ENCODE measurements around the gene ENAH. TPM values are rescaled to one million over a fixed set of nuclear protein-coding genes. Genes with fewer than 3 reads are reported as not detected.
A peak's percentile ranks its signal among the peaks of the same experiment; 100 is the strongest.

ENAH gene
- total RNA-seq, 1 donor from 2014 or later = 179 TPM

DNA sequence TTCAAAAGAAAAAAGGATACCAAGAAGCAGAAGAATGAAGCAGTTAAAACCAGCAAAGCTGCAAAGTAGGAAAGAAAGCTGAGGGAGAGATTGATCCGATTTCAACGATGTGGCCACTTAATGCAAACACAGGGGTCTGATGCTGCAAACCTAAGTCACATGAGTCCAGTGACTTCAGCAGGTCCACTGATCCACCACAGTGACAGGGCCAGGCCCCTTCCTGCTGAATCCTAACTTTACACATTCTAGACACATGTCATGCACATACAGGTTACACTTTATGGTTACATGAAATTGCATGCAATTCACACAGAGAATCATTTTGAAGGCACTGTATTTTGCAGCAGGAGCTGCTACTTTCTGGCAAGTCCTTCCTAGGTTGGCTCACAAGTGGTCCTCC lies 166.1 kb downstream of the ENAH start:
- DNase-seq (ENCODE audit: low read depth, low spot score) = no peak
- H3K9me3 Mint-ChIP-seq = no peaks in the 10 kb centered on the region
- no peak overlapping the region for H3K27ac Mint-ChIP-seq (ENCODE audit: unreplicated experiment)
- H3K4me1 Mint-ChIP-seq = peaks cover 16% of the 10 kb centered on the region
- H3K4me3 Mint-ChIP-seq = no peak overlapping the region
- peaks cover 6% of the 10 kb centered on the region for H3K27me3 Mint-ChIP-seq (ENCODE audit: low read depth)
- TF ChIP-seq, protein P1, sequence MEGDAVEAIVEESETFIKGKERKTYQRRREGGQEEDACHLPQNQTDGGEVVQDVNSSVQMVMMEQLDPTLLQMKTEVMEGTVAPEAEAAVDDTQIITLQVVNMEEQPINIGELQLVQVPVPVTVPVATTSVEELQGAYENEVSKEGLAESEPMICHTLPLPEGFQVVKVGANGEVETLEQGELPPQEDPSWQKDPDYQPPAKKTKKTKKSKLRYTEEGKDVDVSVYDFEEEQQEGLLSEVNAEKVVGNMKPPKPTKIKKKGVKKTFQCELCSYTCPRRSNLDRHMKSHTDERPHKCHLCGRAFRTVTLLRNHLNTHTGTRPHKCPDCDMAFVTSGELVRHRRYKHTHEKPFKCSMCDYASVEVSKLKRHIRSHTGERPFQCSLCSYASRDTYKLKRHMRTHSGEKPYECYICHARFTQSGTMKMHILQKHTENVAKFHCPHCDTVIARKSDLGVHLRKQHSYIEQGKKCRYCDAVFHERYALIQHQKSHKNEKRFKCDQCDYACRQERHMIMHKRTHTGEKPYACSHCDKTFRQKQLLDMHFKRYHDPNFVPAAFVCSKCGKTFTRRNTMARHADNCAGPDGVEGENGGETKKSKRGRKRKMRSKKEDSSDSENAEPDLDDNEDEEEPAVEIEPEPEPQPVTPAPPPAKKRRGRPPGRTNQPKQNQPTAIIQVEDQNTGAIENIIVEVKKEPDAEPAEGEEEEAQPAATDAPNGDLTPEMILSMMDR (conservative IDR thresholded peaks at IDR 0.05) = no peak
- H3K36me3 Mint-ChIP-seq (ENCODE audit: low read depth) = peaks cover 2% of the 10 kb centered on the region

DNA sequence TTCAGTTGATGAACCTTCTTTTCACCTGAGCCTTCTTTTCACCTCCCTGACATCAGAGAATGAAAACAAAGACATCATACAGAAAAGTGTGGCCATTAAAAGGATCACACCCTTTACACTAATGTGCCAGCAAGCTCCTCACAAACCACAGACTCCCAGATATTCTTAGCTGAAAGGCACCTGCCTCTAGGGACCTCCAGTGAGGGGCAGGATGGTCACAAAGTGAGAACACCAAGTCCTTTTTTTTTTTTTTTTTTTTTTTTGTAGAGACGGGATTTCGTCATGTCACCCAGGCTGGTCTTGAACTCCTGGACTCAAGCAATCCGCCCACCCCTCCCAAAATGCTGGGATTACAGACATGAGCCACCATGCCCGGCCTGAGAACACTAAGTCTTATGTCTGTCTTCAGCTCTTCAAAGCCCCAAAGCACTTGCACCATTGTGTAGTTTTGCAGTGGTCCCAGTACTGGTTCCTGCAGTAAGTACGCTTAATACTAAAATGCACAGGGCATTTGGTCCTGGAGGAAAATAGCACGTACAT lies 166.9 kb downstream of the ENAH start:
- Mint-ChIP-seq H3K4me3 (no peak overlapping the region), H3K36me3 (ENCODE audit: low read depth) (peaks cover 2% of the 10 kb centered on the region), H3K27me3 (ENCODE audit: low read depth) (peaks cover 9% of the 10 kb centered on the region), H3K27ac (ENCODE audit: unreplicated experiment) (no peak overlapping the region), H3K4me1 (peaks cover 16% of the 10 kb centered on the region), H3K9me3 (no peaks in the 10 kb centered on the region)
- DNase-seq (ENCODE audit: low read depth, low spot score) = no peak
- TF ChIP-seq, protein P1 (conservative IDR thresholded peaks at IDR 0.05) = no peak

DNA sequence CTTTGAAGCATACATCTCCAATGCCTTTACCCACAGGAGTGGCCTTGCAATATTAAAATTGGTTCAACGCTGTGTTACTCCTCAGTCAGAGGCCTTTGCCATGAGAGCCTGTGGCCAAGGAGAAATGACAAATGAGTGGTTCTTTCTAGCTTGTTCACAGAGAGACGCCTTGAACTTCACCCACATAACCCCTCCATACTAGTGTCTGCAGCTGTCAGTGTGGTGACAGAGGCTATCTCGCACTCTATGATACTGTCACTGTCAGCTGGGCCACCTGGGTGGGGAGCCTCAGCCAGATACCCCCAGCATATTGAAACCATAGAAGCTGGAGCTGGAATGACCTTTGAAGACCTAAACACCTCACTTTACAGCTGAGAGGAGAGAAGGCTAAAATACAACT lies 167.7 kb downstream of the ENAH start:
- peaks cover 2% of the 10 kb centered on the region for H3K36me3 Mint-ChIP-seq (ENCODE audit: low read depth)
- no peaks in the 10 kb centered on the region for H3K9me3 Mint-ChIP-seq
- peaks cover 12% of the 10 kb centered on the region for H3K27me3 Mint-ChIP-seq (ENCODE audit: low read depth)
- no peak for DNase-seq (ENCODE audit: low read depth, low spot score)
- H3K27ac Mint-ChIP-seq (ENCODE audit: unreplicated experiment) = no peak overlapping the region
- TF ChIP-seq, protein P1 (conservative IDR thresholded peaks at IDR 0.05) = no peak
- no peak overlapping the region for H3K4me3 Mint-ChIP-seq
- H3K4me1 Mint-ChIP-seq = peaks cover 16% of the 10 kb centered on the region

DNA sequence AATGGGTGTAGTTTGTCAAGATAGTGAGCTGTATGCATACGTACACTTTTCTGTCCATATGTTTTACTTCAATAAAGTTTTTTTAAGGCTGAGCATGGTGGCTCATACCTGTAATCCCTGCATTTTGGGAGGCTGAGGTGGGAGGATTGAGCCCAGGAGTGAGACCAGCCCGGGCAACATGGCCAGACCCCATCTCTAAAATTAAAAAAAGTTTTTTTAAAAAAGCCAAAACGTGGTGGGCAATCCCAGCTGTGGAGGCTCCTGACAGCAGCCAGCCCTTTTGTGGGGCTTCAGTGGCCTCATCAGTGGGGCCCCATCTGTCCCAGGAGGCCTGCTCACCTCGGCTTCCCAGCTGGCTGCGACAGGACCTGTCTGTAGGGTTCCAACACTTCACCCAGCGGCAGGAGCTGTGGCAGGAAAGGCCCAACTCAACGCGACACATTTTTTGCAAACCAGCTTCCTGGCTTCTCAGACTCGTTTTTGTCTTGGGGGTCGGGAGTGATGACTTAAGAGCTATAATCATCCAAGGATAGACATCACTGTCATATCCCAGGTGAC lies 168.2 kb downstream of the ENAH start:
- DNase-seq (ENCODE audit: low read depth, low spot score) = no peak
- TF ChIP-seq, protein P1 (conservative IDR thresholded peaks at IDR 0.05) = no peak
- peaks cover 12% of the 10 kb centered on the region for H3K27me3 Mint-ChIP-seq (ENCODE audit: low read depth)
- H3K9me3 Mint-ChIP-seq = no peaks in the 10 kb centered on the region
- no peak overlapping the region for H3K27ac Mint-ChIP-seq (ENCODE audit: unreplicated experiment)
- peaks cover 2% of the 10 kb centered on the region for H3K36me3 Mint-ChIP-seq (ENCODE audit: low read depth)
- H3K4me3 Mint-ChIP-seq = no peak overlapping the region
- H3K4me1 Mint-ChIP-seq = peaks cover 16% of the 10 kb centered on the region

DNA sequence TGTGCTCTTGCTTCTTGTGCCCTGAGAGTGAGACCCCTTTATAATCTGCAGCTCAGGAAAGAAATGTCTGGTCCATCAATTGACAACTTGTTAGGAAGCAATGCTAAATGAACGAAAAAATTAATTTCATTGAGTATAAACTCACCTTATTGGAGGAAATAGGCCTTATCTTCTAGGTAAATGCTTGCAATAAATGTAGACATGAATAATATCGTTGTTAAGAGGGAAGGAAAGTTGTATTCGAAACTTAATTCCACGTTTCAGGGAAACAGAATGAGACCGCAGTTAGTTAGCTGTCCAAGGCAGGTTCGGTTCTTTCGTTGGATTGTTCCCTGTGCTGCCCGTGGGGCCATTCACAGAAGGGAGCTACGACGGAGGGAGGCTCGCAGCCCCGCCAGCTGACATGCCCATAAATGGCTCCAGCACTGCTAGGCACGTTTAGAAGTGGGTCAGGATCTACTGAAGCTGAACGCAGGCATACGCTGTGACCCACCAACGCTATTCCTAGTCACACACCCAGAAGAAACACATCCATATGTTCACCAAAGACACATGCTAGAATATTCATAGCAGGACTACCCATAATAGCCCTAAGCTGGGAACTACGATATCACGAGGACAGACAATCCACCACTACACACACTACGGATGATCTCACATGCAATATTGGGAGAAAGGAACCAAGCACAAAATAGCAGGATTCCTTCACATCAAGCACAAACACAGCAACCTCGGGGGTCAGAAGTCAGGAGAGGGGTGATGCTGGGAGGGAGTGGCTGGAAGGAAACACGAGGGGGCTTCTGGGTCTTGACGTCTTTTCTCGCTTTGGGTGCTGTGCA lies 168.9 kb downstream of the ENAH start:
- peaks cover 13% of the 10 kb centered on the region for H3K4me1 Mint-ChIP-seq
- H3K27me3 Mint-ChIP-seq (ENCODE audit: low read depth) = peaks cover 12% of the 10 kb centered on the region
- TF ChIP-seq, protein P1 (conservative IDR thresholded peaks at IDR 0.05) = no peak
- H3K36me3 Mint-ChIP-seq (ENCODE audit: low read depth) = peaks cover 2% of the 10 kb centered on the region
- no peak for DNase-seq (ENCODE audit: low read depth, low spot score)
- peak overlapping the region; percentile 9 for H3K4me3 Mint-ChIP-seq
- H3K27ac Mint-ChIP-seq (ENCODE audit: unreplicated experiment) = no peak overlapping the region
- no peaks in the 10 kb centered on the region for H3K9me3 Mint-ChIP-seq
